ENCODE results near the gene CDK1. TPM values are rescaled to one million over a fixed set of nuclear protein-coding genes. Genes with fewer than 3 reads are reported as not detected.

Gene CDK1
- total RNA-seq, 1 experiment from 2014 or later = 199 TPM

DNA sequence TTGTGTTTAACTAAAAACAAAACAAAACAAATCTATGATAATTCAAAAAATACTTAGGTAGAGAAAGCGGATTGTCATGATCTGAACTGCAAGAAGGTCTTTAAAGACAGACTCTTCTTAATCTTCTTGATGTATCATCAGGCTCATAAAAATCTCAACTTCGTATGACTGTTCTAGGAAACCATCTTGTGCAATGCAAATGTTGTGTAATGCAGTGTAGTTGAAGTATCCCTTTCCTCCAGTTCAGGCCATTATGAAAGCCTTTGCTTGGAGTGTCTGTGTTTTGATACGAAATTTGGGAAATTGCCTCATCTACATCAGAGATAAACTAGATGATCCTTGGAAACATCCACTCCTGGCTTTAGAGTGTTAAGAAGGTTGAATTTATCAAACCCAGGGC is 30.9 kb downstream of the CDK1 start:
- no TSS peak for BruUV-seq (replicated peaks)
- Mint-ChIP-seq H3K27ac (ENCODE audit: unreplicated experiment) (no peak overlapping the region), H3K4me1 (ENCODE audit: low read depth, unreplicated experiment) (peaks cover 7% of the 10 kb centered on the region), H3K9me3 (ENCODE audit: unreplicated experiment) (no peaks in the 10 kb centered on the region), H3K4me3 (ENCODE audit: unreplicated experiment) (no peak overlapping the region), H3K36me3 (ENCODE audit: insufficient read depth, unreplicated experiment) (peaks cover 14% of the 10 kb centered on the region), H3K27me3 (ENCODE audit: insufficient read depth, unreplicated experiment) (no peaks in the 10 kb centered on the region)
- ChIA-PET CTCF (no interaction called here), POLR2A (no interaction called here)
- intact Hi-C loops (cut with micrococcal nuclease; ENCODE audit: unreplicated experiment) = no loop called here
- no peak overlapping the region for H3K4me3 ChIP-seq (ENCODE audit: low read depth, low read length)
- no peak for DNase-seq
- no peaks in the 10 kb centered on the region for H3K27me3 ChIP-seq (replicated peaks; ENCODE audit: control insufficient read depth, insufficient read depth, low read length)
- peaks cover 20% of the 10 kb centered on the region for H3K4me1 ChIP-seq
- TF ChIP-seq, protein P1, sequence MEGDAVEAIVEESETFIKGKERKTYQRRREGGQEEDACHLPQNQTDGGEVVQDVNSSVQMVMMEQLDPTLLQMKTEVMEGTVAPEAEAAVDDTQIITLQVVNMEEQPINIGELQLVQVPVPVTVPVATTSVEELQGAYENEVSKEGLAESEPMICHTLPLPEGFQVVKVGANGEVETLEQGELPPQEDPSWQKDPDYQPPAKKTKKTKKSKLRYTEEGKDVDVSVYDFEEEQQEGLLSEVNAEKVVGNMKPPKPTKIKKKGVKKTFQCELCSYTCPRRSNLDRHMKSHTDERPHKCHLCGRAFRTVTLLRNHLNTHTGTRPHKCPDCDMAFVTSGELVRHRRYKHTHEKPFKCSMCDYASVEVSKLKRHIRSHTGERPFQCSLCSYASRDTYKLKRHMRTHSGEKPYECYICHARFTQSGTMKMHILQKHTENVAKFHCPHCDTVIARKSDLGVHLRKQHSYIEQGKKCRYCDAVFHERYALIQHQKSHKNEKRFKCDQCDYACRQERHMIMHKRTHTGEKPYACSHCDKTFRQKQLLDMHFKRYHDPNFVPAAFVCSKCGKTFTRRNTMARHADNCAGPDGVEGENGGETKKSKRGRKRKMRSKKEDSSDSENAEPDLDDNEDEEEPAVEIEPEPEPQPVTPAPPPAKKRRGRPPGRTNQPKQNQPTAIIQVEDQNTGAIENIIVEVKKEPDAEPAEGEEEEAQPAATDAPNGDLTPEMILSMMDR (IDR thresholded peaks at IDR 0.05; ENCODE audit: insufficient read depth in 1 of 2, low read depth in 1 of 2, low read length in 1 of 2, severe bottlenecking in 1 of 2, unreplicated experiment in 1 of 2) = no peak
- no peaks in the 10 kb centered on the region; the same call in 1 of the 2 replicates for H3K36me3 ChIP-seq (ENCODE audit: control insufficient read depth, insufficient read depth, low read length)
- no peaks in the 10 kb centered on the region for H3K9me3 ChIP-seq

DNA sequence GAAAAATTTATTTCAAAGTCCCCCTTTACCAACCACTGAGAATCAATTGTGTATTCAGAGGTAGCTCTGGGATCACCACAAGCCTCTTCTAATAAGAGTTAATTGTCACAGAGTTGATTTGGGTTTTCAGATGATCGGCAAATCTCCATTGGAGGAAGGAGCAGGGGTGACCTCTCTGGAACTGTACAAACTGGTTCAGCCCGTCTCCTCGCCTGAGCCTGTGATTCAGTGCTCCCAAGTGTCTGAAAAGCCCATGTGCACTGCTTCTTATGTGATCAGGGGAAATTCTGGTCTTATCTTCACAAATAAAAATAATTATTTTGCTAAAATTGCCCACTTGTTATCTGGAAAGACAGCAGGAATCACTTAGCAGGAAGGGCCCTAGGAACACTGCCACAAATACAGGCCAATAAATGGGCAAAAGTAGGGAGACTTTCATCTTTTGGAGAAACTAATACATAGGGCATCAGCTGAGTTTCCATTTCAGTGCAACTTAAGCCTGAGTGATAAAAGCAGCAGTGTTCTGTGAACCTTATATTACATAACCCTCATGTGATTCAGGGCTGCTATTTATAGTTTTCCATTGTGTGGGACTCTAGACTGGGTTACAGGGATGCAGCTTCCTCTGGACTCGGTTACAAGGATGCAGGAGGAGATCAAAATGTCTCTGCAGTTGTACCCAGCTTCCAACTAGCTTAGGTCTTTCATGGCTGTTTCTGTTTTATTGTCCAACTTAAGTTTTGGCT is 32.3 kb downstream of the CDK1 start:
- Histone ChIP-seq H3K9me3 (no peaks in the 10 kb centered on the region), H3K27me3 (replicated peaks; ENCODE audit: control insufficient read depth, insufficient read depth, low read length) (no peaks in the 10 kb centered on the region), H3K4me1 (peaks cover 20% of the 10 kb centered on the region), H3K4me3 (ENCODE audit: low read depth, low read length) (no peak overlapping the region), H3K36me3 (ENCODE audit: control insufficient read depth, insufficient read depth, low read length) (no peaks in the 10 kb centered on the region; the same call in 1 of the 2 replicates)
- Mint-ChIP-seq H3K27me3 (ENCODE audit: insufficient read depth, unreplicated experiment) (no peaks in the 10 kb centered on the region), H3K9me3 (ENCODE audit: unreplicated experiment) (no peaks in the 10 kb centered on the region), H3K36me3 (ENCODE audit: insufficient read depth, unreplicated experiment) (no peaks in the 10 kb centered on the region), H3K4me1 (ENCODE audit: low read depth, unreplicated experiment) (peaks cover 7% of the 10 kb centered on the region), H3K27ac (ENCODE audit: unreplicated experiment) (no peak overlapping the region), H3K4me3 (ENCODE audit: unreplicated experiment) (no peak overlapping the region)
- TF ChIP-seq, protein P1 (IDR thresholded peaks at IDR 0.05; ENCODE audit: insufficient read depth in 1 of 2, low read depth in 1 of 2, low read length in 1 of 2, severe bottlenecking in 1 of 2, unreplicated experiment in 1 of 2) = no peak
- DNase-seq = no peak
- no TSS peak for BruUV-seq (replicated peaks)
- ChIA-PET POLR2A (no interaction called here), CTCF (no interaction called here)
- intact Hi-C loops (cut with micrococcal nuclease; ENCODE audit: unreplicated experiment) = no loop called here

DNA sequence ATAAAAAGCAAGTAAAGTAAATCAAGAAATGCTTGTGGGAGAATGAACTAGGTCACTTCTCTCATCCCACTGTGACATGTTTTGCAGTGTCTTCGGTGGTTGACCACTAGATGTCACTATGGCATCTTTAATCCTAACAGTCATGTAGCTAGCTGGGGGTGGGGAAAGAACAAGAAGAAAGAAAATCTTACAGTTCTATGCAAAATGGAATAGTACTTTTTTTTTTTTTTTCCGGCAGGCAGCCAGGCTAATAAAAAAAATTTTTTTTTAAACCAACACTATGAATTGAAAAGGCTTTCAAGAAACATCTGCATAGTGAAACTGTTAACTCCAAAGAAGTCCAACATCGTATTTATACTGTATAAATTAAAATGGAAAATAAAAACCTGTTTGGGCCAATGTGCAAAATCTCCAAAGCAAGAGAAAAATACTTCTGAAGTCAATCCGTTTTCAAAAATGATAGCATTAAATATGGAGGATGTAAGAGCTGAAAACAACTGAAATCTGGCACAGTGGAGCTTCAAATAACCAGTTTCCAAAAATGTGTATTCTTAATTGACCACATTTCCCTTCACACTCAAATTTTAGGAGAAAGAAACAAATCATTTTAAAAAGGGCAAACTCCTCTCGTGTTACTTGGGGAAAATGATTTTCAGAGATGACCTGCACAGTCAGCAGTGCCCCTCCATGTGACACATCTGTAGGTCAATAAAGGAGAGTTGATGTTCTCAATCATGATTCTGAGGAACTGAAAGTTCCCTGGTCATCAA is 38.5 kb downstream of the CDK1 start:
- Mint-ChIP-seq H3K9me3 (ENCODE audit: unreplicated experiment) (no peaks in the 10 kb centered on the region), H3K27me3 (ENCODE audit: insufficient read depth, unreplicated experiment) (peaks cover 13% of the 10 kb centered on the region), H3K4me1 (ENCODE audit: low read depth, unreplicated experiment) (no peaks in the 10 kb centered on the region), H3K36me3 (ENCODE audit: insufficient read depth, unreplicated experiment) (no peaks in the 10 kb centered on the region), H3K27ac (ENCODE audit: unreplicated experiment) (no peak overlapping the region), H3K4me3 (ENCODE audit: unreplicated experiment) (no peak overlapping the region)
- H3K36me3 ChIP-seq (ENCODE audit: control insufficient read depth, insufficient read depth, low read length) = no peaks in the 10 kb centered on the region
- no peaks in the 10 kb centered on the region for H3K4me1 ChIP-seq
- POLR2A ChIA-PET = interaction anchor here (0.7 kb wide), 2 partner anchors 15 to 160 kb away, joined by 4 to 6 read pairs; no protein-coding TSS in a partner anchor
- TF ChIP-seq, protein P1 (IDR thresholded peaks at IDR 0.05; ENCODE audit: insufficient read depth in 1 of 2, low read depth in 1 of 2, low read length in 1 of 2, severe bottlenecking in 1 of 2, unreplicated experiment in 1 of 2) = peak; percentile 93 to 98
- H3K9me3 ChIP-seq = no peaks in the 10 kb centered on the region
- H3K4me3 ChIP-seq (ENCODE audit: low read depth, low read length) = no peak overlapping the region
- peak; percentile 63 to 79 for DNase-seq
- intact Hi-C loops (cut with micrococcal nuclease; ENCODE audit: unreplicated experiment) = loop anchor here (1.0 to 5.0 kb wide), 8 partner anchors 66 to 916 kb away; no protein-coding TSS in a partner anchor
- BruUV-seq (replicated peaks) = no TSS peak
- H3K27me3 ChIP-seq (replicated peaks; ENCODE audit: control insufficient read depth, insufficient read depth, low read length) = no peaks in the 10 kb centered on the region
- CTCF ChIA-PET = interaction anchor here (0.5 to 1.1 kb wide), 18 partner anchors 10 to 775 kb away, joined by 3 to 7 read pairs (median 3); no protein-coding TSS in a partner anchor
